ENCODE results near the gene KLF17.

KLF17 gene

DNA sequence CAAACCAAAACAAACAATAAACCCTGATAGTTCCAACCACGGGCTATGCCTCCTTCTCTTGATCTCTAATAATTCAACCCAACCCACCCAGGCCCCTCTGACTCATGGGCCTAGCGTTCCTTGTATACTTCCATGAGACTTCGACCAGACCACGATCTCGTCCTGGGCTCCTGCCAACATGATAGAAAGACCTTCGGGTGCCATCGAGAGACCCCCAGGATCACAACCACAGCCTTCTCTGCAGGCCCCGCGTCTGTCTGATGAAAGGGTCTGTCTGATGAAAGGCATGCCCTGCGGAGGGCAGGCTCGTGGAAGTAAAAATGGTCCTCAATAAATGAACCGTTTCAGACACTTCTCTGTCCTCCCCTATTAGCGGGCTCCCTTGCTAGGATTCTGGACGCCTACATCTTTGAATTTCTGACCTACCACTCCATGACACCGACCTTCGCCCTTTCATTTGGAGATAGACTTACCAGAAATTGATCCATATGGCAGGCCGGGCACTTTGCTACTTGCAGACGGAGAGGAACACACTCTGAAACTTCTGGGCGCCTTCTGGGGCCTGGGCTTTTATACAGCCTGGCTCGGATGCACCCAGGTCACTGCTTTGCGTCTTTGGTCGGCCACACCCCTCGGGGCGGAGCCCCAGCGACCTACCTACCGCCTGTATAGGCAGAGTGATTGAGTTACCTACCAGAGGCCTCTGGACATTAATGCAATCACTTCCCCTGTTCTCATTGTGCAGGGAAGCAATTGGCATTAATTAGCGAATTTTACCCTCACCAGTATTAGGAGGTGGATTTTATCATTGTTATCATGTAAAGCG is 28.1 kb downstream of the KLF17 start:
- TF ChIP-seq, protein P1, sequence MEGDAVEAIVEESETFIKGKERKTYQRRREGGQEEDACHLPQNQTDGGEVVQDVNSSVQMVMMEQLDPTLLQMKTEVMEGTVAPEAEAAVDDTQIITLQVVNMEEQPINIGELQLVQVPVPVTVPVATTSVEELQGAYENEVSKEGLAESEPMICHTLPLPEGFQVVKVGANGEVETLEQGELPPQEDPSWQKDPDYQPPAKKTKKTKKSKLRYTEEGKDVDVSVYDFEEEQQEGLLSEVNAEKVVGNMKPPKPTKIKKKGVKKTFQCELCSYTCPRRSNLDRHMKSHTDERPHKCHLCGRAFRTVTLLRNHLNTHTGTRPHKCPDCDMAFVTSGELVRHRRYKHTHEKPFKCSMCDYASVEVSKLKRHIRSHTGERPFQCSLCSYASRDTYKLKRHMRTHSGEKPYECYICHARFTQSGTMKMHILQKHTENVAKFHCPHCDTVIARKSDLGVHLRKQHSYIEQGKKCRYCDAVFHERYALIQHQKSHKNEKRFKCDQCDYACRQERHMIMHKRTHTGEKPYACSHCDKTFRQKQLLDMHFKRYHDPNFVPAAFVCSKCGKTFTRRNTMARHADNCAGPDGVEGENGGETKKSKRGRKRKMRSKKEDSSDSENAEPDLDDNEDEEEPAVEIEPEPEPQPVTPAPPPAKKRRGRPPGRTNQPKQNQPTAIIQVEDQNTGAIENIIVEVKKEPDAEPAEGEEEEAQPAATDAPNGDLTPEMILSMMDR (IDR thresholded peaks at IDR 0.05): no peak

DNA sequence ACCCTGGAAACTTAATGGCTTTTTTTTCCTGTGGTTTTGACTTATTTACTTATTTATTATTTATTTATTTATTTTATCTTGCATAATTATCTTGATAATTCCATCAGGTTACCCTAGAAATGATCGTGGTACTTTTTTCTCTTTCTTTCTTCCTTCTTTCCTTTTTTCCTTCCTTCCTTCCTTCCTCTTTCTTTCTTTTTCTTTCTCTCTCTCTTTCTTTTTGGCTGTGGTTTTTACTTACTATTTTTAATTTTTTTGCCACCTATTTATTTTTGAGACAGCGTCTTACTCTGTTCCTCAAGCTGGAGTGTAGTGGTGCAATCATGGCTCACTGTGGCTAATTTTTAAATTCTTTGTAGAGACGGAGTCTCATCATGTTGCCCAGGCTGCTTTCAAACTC is 29.0 kb downstream of the KLF17 start:
- TF ChIP-seq, protein P1 (IDR thresholded peaks at IDR 0.05): no peak

DNA sequence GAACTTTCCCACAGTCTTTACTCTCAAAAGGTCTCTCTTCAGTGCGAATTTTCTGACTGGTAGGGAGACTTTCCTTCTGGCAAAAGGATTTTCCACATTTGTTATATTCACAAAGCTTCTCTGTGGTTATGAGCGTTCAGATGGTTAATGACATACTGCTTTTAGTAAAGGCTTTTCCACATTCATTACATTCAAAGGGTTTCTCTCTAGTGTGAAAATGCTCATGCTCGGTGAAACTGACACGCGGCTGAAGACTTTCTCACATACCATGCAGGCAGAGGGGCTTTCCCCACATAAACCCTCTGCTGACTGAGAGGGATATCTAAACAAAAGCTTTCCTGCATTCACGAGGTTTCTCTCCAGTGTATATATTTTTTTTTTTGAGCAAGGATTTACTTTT is 32.7 kb downstream of the KLF17 start:
- TF ChIP-seq, protein P1 (IDR thresholded peaks at IDR 0.05): no peak

DNA sequence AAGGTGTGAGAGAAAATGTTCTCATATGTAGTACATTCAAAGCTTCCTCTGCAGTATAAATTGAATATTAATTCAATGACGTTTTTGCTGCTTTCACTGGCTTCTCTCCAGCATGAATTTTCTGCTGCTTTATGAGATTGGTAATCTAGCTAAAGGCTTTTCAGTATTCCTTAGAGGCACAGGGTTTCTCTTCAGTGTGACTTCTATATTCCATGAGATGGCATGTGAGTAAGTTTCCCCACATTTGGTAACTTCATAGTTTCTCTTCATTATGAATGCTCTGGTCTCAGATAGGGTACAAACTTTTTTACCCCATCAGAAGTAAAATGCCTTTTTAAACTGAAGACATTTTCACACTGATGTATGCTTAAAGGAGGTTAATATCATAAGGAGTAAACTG is 33.2 kb downstream of the KLF17 start:
- TF ChIP-seq, protein P1 (IDR thresholded peaks at IDR 0.05): no peak

DNA sequence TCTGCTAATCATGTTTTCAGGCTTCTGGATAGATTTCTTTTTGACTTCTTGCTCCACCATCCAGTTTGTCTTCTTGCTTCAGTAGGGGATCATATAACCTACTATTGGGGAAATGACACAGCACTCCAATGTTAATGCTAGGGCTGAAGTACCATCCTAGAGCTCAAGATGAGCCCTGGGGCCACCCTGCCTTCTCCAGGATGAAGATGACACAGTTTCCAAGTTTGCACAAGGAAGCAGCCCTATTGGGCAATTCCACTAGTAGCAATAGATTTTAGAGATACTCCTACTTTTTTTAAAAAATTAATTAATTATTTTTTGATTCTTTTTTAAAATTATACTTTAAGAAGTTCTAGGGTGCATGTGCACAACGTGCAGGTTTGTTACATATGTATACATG is 34.1 kb downstream of the KLF17 start:
- TF ChIP-seq, protein P1 (IDR thresholded peaks at IDR 0.05): no peak

DNA sequence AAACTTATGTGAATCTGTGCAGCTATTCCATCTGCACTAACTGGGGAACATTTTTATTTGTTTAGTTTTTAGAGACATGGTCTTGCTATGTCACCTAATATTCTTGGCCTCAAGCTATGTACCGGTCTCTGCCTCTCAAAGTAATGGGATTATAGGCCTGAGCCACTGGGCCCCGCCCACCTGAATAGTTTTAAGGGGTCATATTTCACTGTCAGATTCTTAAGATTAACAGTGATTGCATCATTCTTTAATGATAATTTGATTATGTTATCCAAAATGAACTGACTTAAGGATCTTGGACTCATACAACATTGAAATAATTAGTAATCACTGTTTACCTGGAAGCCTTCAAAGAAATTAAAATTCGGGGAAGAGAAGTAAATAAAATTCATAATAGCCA is 35.4 kb downstream of the KLF17 start:
- TF ChIP-seq, protein P1 (IDR thresholded peaks at IDR 0.05): no peak

DNA sequence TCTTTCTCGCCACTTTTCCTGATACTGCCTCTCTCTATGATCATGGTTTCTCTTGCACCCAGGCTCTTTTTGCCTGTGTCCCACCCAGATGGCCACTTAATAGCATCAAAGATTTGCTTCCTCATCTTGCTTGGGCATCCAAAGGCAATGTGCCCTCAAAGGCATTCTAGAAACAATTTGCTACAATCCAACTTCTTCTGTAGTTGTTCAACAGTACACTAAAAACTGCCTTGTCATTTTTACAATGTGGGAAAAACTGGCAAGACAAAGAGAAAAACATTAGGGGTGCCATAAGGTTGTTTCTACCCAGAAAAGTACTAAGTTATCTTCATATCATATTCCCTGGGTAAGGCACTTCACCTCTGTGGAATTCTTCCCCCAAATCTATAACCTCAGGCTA is 39.3 kb downstream of the KLF17 start:
- TF ChIP-seq, protein P1 (IDR thresholded peaks at IDR 0.05): no peak

Measured in LNCAP (cell line).